ENCODE data around the gene NOG. TPM values are rescaled to one million over a fixed set of nuclear protein-coding genes. Genes with fewer than 3 reads are reported as not detected.

Gene NOG
- total RNA-seq, result 1.3 and 2.1 TPM in 2 replicates

GRCh38 chr17:56593646-56594319 is at the start of gene NOG:
NOG (plus strand) TSS chr17:56593699; CDS start chr17:56594224, 525 bp downstream.

Other genes starting within 250 kb of the NOG start
- 3.1 and 6.0 TPM in 2 replicates for gene C17orf67, start 240.2 kb downstream of the NOG start, total RNA-seq
- 10.0 and 14.3 TPM in 2 replicates for gene DGKE, start 240.5 kb downstream of the NOG start, total RNA-seq